WERI-Rb-1 (cell line): ENCODE measurements around the gene CDC42SE2.
A peak's percentile ranks its signal among the peaks of the same experiment; 100 is the strongest.

ENCODE experiments used
- DNase-seq: peaks from one replicate; pipeline ENCODE4 v3.0.0-alpha.2; 2020
- H3K27ac ChIP-seq: fragments of 250-450 bp; sonication (Bioruptor Pico); 2 replicates; pipeline ENCODE4 v1.5.1; 2020; ENCODE audit warnings: mild to moderate bottlenecking, moderate library complexity
- H3K27me3 ChIP-seq: fragments of 250-450 bp; sonication (Bioruptor Pico); 2 replicates; pipeline ENCODE4 v1.5.1; 2021; ENCODE audit warnings: mild to moderate bottlenecking, low read depth, moderate library complexity; ENCODE audit not compliant: insufficient read depth, severe bottlenecking
- H3K36me3 ChIP-seq: fragments of 250-450 bp; sonication (Bioruptor Pico); 2 replicates; pipeline ENCODE4 v1.5.1; 2020; ENCODE audit warnings: mild to moderate bottlenecking, moderate library complexity
- H3K4me3 ChIP-seq: 2 replicates; pipeline ENCODE4 v1.5.1; 2011; ENCODE audit warnings: low read depth, mild to moderate bottlenecking, control low read depth, low read length
- H3K9me3 ChIP-seq: fragments of 250-450 bp; sonication (Bioruptor Pico); 2 replicates; pipeline ENCODE4 v1.5.1; 2021; ENCODE audit warnings: mild to moderate bottlenecking, moderate library complexity; ENCODE audit not compliant: severe bottlenecking
- TF ChIP-seq, protein P1 (sequence below): IDR thresholded peaks from 2 replicates; pipeline ENCODE4 v1.5.1; 2011; ENCODE audit warnings: low read depth, mild to moderate bottlenecking, control low read depth, inconsistent platforms, low read length

Gene CDC42SE2

DNA sequence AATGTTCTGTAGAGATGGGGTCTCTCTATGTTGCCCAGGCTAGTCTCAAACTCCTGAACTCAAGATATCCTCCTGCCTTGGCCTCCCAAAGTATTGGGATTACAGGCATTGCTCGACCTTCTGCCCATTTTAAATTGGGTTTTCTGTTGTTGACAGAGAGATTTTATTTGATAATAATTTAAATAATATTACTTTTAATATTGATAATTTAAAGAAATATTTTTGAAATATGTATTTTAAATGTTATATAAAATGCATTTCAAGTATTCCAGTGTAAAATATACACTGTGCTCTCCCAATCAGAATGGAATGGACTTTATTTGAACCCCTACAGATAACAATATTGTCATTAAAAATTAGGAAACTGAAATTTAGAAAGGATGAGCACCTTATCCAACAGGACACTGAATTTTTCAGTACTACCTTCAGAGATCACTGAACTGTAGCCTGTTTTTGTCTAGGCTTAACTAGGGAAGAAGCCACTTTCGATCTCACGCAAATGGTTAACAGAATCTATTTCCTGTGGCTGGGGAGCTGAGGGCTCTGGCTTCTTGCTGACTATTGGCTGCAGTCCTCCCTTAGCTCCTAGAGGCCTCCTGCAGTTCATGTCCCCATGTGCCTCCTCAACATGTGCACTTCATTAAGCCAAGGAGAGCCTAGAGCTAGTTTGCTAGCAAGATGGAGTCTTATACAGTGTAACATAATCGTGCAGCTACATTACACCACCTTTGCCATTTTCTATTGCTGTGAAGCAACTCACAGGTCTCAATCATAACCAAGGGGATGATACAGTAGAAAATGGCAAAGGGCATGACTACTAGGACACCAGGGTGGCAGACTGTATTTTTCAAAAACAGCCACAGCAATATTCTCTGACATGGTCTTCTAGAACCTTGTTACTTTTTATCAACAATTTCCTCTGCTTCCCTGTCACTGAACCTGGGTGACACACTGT lies 150.0 kb downstream of the CDC42SE2 start:
- peak overlapping the region; percentile 6 for H3K27ac ChIP-seq
- TF ChIP-seq, protein P1, sequence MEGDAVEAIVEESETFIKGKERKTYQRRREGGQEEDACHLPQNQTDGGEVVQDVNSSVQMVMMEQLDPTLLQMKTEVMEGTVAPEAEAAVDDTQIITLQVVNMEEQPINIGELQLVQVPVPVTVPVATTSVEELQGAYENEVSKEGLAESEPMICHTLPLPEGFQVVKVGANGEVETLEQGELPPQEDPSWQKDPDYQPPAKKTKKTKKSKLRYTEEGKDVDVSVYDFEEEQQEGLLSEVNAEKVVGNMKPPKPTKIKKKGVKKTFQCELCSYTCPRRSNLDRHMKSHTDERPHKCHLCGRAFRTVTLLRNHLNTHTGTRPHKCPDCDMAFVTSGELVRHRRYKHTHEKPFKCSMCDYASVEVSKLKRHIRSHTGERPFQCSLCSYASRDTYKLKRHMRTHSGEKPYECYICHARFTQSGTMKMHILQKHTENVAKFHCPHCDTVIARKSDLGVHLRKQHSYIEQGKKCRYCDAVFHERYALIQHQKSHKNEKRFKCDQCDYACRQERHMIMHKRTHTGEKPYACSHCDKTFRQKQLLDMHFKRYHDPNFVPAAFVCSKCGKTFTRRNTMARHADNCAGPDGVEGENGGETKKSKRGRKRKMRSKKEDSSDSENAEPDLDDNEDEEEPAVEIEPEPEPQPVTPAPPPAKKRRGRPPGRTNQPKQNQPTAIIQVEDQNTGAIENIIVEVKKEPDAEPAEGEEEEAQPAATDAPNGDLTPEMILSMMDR = no peak
- peak; percentile 17 for DNase-seq

DNA sequence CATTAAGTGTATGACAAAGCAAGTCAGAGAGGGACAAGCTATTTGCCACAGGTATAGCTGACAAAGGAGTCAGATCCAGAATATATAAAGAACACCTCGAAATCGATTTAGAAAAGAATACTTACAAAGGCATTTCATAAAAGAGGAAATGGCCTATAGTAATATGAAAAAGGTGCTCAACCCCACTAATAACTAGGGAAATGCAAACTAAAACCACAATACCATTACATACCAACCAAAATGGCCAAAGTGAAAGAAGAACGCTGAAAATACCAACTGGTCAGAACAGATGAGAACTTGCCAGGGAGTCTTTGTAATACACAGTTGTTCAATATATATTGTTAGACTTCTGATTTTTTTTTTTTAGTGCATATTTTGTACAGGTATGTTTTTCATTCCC lies 152.9 kb downstream of the CDC42SE2 start:
- no peak for DNase-seq
- Histone ChIP-seq H3K27ac (no peak overlapping the region), H3K9me3 (no peaks in the 10 kb centered on the region), H3K36me3 (no peaks in the 10 kb centered on the region), H3K27me3 (no peaks in the 10 kb centered on the region), H3K4me3 (no peak overlapping the region)
- TF ChIP-seq, protein P1 = no peak

More for the DNA sequence above, 150.0 kb downstream of the CDC42SE2 start:
- Histone ChIP-seq H3K4me3 (no peak overlapping the region), H3K27me3 (no peaks in the 10 kb centered on the region), H3K9me3 (no peaks in the 10 kb centered on the region), H3K36me3 (no peaks in the 10 kb centered on the region)

DNA sequence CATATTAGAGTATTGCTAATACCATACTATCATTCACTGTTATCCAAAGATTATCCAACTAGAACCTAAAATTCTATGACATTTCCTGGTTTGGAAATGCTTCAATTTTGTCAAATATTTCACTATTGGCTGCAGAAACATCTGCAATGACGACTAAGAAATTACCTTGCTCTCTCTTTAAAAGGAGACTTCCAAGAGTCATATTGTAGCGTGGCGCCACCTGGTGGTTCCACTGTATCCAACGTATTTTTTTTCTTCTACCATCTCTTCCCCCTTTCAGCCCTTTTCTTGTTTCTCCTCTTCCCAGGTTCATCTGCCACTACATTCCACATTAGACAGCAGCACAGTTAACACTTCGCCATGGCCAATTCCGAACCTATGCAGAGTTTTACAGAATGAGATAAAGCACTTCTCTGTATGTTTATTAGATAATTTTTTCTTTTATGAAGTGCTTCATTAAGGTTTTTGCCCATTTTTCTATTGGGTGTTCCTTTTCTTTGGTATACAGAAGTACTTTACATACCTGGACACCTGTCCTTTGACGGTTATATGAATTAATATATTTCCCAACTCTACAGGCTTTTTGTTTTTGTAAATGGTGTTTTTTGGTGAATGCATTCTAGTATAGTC lies 153.5 kb downstream of the CDC42SE2 start:
- Histone ChIP-seq H3K27ac (no peak overlapping the region), H3K27me3 (no peaks in the 10 kb centered on the region), H3K36me3 (no peaks in the 10 kb centered on the region), H3K4me3 (no peak overlapping the region), H3K9me3 (no peaks in the 10 kb centered on the region)
- TF ChIP-seq, protein P1 = peak; percentile 66
- peak; percentile 72 for DNase-seq

DNA sequence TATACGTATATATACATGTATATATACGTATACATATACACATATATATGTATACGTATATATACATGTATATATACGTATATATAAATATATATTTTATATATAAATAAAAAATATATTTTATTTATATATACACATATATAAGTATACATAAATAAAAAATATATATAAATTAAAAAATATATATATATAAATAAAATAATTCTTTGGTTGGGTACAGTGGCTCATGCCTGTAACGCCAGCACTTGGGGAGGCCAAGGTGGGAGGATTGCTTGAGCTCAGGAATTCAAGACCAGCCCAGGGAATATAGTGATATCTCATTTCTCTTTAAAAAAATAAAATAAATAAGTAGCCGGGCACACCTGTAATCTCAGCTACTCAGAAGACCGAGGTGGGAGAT lies 155.0 kb downstream of the CDC42SE2 start:
- DNase-seq = no peak
- no peak overlapping the region for H3K4me3 ChIP-seq
- H3K27me3 ChIP-seq = no peaks in the 10 kb centered on the region
- no peaks in the 10 kb centered on the region for H3K9me3 ChIP-seq
- no peak overlapping the region for H3K27ac ChIP-seq
- no peaks in the 10 kb centered on the region; the same call in 1 of the 2 replicates for H3K36me3 ChIP-seq
- TF ChIP-seq, protein P1 = no peak

DNA sequence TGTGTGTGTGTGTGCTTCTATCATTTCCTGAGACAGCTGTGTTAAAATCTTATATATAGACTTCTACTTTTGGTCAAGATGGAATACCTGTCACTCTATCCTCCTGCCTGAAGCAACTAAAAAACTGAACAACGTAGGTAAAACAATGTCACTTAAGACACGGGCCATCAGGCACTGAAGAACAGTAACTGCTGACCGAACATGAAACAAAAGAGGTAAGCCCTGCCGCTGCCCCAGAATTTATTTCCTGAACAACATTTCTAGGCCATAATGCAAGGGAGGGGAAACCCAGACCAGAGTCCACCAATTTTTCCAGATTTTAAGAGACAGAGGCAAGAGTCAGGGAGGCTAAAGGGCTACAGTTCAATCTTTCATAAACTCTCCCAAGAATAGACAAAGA lies 156.0 kb downstream of the CDC42SE2 start:
- no peak for DNase-seq
- Histone ChIP-seq H3K27ac (no peak overlapping the region), H3K36me3 (no peaks in the 10 kb centered on the region; the same call in 1 of the 2 replicates), H3K27me3 (no peaks in the 10 kb centered on the region), H3K9me3 (no peaks in the 10 kb centered on the region), H3K4me3 (no peak overlapping the region)
- TF ChIP-seq, protein P1 = no peak
